H1 (cell line): Measurements from ENCODE around the gene VPS41. TPM values are rescaled to one million over a fixed set of nuclear protein-coding genes. Genes with fewer than 3 reads are reported as not detected.

Source experiments
- ATF3 ChIP-seq: IDR thresholded peaks from 2 replicates; pipeline ENCODE4 v1.6.1; 2011; ENCODE audit warnings: low read depth, mild to moderate bottlenecking, low read length; ENCODE audit not compliant: insufficient read depth
- RNF2 ChIP-seq: fragments of 200-900, 300-1000 bp; sonication (generic); IDR thresholded peaks from 2 replicates; pipeline ENCODE4 v1.7.1; 2016; ENCODE audit warnings: borderline replicate concordance, low read depth, mild to moderate bottlenecking, antibody characterized with exemption, low read length; ENCODE audit not compliant: poor library complexity, severe bottlenecking; ENCODE audit errors: missing control alignments
- SP4 ChIP-seq: IDR thresholded peaks from 2 replicates; pipeline ENCODE4 v1.6.1; 2012; ENCODE audit warnings: low read length, inconsistent platforms
- polyA plus RNA-seq, 7 experiments: library from polyadenylated mRNA; depleted of rRNA in 3 of 7; stranded (reverse) in 5 of 7; unstranded in 2 of 7; fragments of >200 nt in 5 of 7; fragments of 200-250 nt in 2 of 7; gene quantifications; 1 replicate in 5 of 7; 2 replicates in 1 of 7; 4 replicates in 1 of 7; pipeline versions ENCODE4 v1.2.1 to v1.2.3, GENCODE V29; 2011 to 2013; ENCODE audit warnings: missing spikeins in 2 of 7, mixed read lengths in 2 of 7
- total RNA-seq: library from RNA; stranded (reverse); fragmentation: NEBNext Ultra II Directional; extraction: Animal tissue kit (Norgen Biotek cat#: 25700); gene quantifications from 2 replicates; pipeline ENCODE4 v1.2.1, GENCODE V29; 2021

Gene VPS41
- total and polyA plus RNA-seq, 2 of the 8 experiments (the other 6 are each of a cell fraction or from before 2014, with no cell fraction given): 10.7 to 63.3 TPM

- TF ChIP-seq RNF2 (no peak), SP4 (no peak), ATF3 (no peak)
- TF ChIP-seq, all 59 proteins: peak for 0
These were observed 185.7 kb downstream of the VPS41 start (continued) for GRCh38 chr7:38723327-38723726.
